HG03175 (cell line): ENCODE results near the gene BAIAP2.

Experiments
- ATAC-seq: cut with Tn5 transposase; IDR thresholded peaks from one replicate; pipeline ENCODE4 v1.9.1; 2021; ENCODE audit warnings: mild to moderate bottlenecking, moderate library complexity; ENCODE audit not compliant: unreplicated experiment

The BAIAP2 gene

GRCh38 chr17:81120695-81121621 lies 86.0 kb downstream of the BAIAP2 start:
- no peak for ATAC-seq

- ATAC-seq, result no peak
Observed at GRCh38 chr17:81121841-81122733, 87.1 kb downstream of the BAIAP2 start.

GRCh38 chr17:81123052-81124048 lies 88.4 kb downstream of the BAIAP2 start:
- no peak for ATAC-seq

- ATAC-seq, result no peak
Observed at GRCh38 chr17:81124377-81124776, 89.4 kb downstream of the BAIAP2 start.

- no peak for ATAC-seq
Observed at GRCh38 chr17:81125573-81126081, 90.7 kb downstream of the BAIAP2 start.

GRCh38 chr17:81126281-81127132 lies 91.6 kb downstream of the BAIAP2 start:
- ATAC-seq, result no peak

GRCh38 chr17:81127133-81127455 lies 92.1 kb downstream of the BAIAP2 start:
- no peak for ATAC-seq

- ATAC-seq, result no peak
Observed at GRCh38 chr17:81127526-81128177, 92.7 kb downstream of the BAIAP2 start.

GRCh38 chr17:81128338-81128737 lies 93.4 kb downstream of the BAIAP2 start:
- ATAC-seq, result no peak

- no peak for ATAC-seq
Observed at GRCh38 chr17:81128774-81129173, 93.8 kb downstream of the BAIAP2 start.

GRCh38 chr17:81129289-81129688 lies 94.3 kb downstream of the BAIAP2 start:
- ATAC-seq, result no peak

- ATAC-seq, result no peak
Observed at GRCh38 chr17:81129711-81130367, 94.9 kb downstream of the BAIAP2 start.

- ATAC-seq, result no peak
Observed at GRCh38 chr17:81130385-81131361, 95.7 kb downstream of the BAIAP2 start.

- no peak for ATAC-seq
Observed at GRCh38 chr17:81131486-81132196, 96.7 kb downstream of the BAIAP2 start.

GRCh38 chr17:81132197-81132540 lies 97.2 kb downstream of the BAIAP2 start:
- no peak for ATAC-seq

GRCh38 chr17:81132770-81133723 lies 98.1 kb downstream of the BAIAP2 start:
- ATAC-seq, result no peak
